Measurements from ENCODE around the gene CHST8.

CHST8 gene

GRCh38 chr19:33624586-33624985 lies 2.8 kb downstream of the CHST8 start:
- Histone ChIP-seq H3K36me3 (ENCODE audit: control insufficient read depth, insufficient read depth, low read length) (no peaks in the 10 kb centered on the region), H3K27me3 (replicated peaks; ENCODE audit: control insufficient read depth, insufficient read depth, low read length) (peaks cover 4% of the 10 kb centered on the region; the same call in 1 of the 2 replicates), H3K4me3 (replicated peaks; ENCODE audit: low read depth, low read length) (no peak overlapping the region)
- no peak for DNase-seq (ENCODE audit: extremely low read depth, insufficient read length)
- no peak for TF ChIP-seq CTCF (IDR thresholded peaks at IDR 0.05; ENCODE audit: insufficient read depth, low read length, poor library complexity, severe bottlenecking)

- no peak for TF ChIP-seq CTCF (IDR thresholded peaks at IDR 0.05; ENCODE audit: insufficient read depth, low read length, poor library complexity, severe bottlenecking)
- peaks cover 2% of the 10 kb centered on the region; the same call in 1 of the 2 replicates for H3K27me3 ChIP-seq (replicated peaks; ENCODE audit: control insufficient read depth, insufficient read depth, low read length)
Observed at GRCh38 chr19:33627526-33627925, 5.8 kb downstream of the CHST8 start.

GRCh38 chr19:33627962-33628839 lies 6.4 kb downstream of the CHST8 start:
- DNase-seq (ENCODE audit: extremely low read depth, insufficient read length) = no peak
- H3K27me3 ChIP-seq (replicated peaks; ENCODE audit: control insufficient read depth, insufficient read depth, low read length) = peaks cover 2% of the 10 kb centered on the region; the same call in 1 of the 2 replicates
- no peaks in the 10 kb centered on the region for H3K36me3 ChIP-seq (ENCODE audit: control insufficient read depth, insufficient read depth, low read length)
- H3K4me3 ChIP-seq (replicated peaks; ENCODE audit: low read depth, low read length) = no peak overlapping the region
- TF ChIP-seq CTCF (IDR thresholded peaks at IDR 0.05; ENCODE audit: insufficient read depth, low read length, poor library complexity, severe bottlenecking) = no peak

More at GRCh38 chr19:33627526-33627925, 5.8 kb downstream of the CHST8 start:
- DNase-seq (ENCODE audit: extremely low read depth, insufficient read length) = no peak
- Histone ChIP-seq H3K4me3 (replicated peaks; ENCODE audit: low read depth, low read length) (no peak overlapping the region), H3K36me3 (ENCODE audit: control insufficient read depth, insufficient read depth, low read length) (no peaks in the 10 kb centered on the region)

- Histone ChIP-seq H3K36me3 (ENCODE audit: control insufficient read depth, insufficient read depth, low read length) (no peaks in the 10 kb centered on the region), H3K4me3 (replicated peaks; ENCODE audit: low read depth, low read length) (no peak overlapping the region), H3K27me3 (replicated peaks; ENCODE audit: control insufficient read depth, insufficient read depth, low read length) (no peaks in the 10 kb centered on the region; the same call in 1 of the 2 replicates)
- no peak for DNase-seq (ENCODE audit: extremely low read depth, insufficient read length)
- no peak for TF ChIP-seq CTCF (IDR thresholded peaks at IDR 0.05; ENCODE audit: insufficient read depth, low read length, poor library complexity, severe bottlenecking)
Observed at GRCh38 chr19:33628921-33629825, 7.4 kb downstream of the CHST8 start.

- no peak for DNase-seq (ENCODE audit: extremely low read depth, insufficient read length)
- TF ChIP-seq CTCF (IDR thresholded peaks at IDR 0.05; ENCODE audit: insufficient read depth, low read length, poor library complexity, severe bottlenecking) = no peak
- Histone ChIP-seq H3K4me3 (replicated peaks; ENCODE audit: low read depth, low read length) (no peak overlapping the region), H3K36me3 (ENCODE audit: control insufficient read depth, insufficient read depth, low read length) (no peaks in the 10 kb centered on the region), H3K27me3 (replicated peaks; ENCODE audit: control insufficient read depth, insufficient read depth, low read length) (no peaks in the 10 kb centered on the region; the same call in 1 of the 2 replicates)
Observed at GRCh38 chr19:33629826-33630375, 8.1 kb downstream of the CHST8 start.

All from GM06990 (cell line).